Measurements from ENCODE around the gene GRIA2. TPM values are rescaled to one million over a fixed set of nuclear protein-coding genes. Genes with fewer than 3 reads are reported as not detected.

GRIA2 gene
- total and polyA plus RNA-seq, 2 donors (not counting 3 experiments of a cell fraction or from before 2014, with no cell fraction given) = not detected

DNA sequence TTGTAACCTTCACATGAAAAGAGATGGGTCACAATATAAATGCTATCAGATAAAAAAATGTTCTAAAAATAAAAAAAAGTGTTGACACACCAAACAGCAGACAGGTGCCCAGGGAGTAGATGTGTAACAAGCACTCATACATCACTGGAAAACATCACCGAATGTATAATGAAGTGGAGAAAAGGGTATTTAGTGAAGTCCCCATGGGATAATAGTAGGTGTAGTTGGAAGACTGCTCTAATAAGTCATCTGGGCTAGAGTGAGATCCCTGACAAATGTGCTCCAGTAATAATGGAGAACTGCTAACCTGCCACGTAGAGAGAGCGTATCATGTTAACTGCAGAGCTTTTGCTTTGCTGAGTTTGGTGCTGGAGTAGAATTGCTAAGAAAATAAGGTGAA, 152.0 kb downstream of the GRIA2 start:
- Histone ChIP-seq H2AFZ (ENCODE audit: low read depth, low read length) (no peak overlapping the region), H3K36me3 (ENCODE audit: control insufficient read depth in 2 of 2, extremely low read depth in 1 of 2, insufficient read depth in 2 of 2, low read length in 2 of 2) (no peaks in the 10 kb centered on the region), H3K4me1 (ENCODE audit: control insufficient read depth, extremely low read depth, insufficient read depth, low read length) (no peaks in the 10 kb centered on the region), H3K79me2 (ENCODE audit: control insufficient read depth, insufficient read depth, low read length) (no peaks in the 10 kb centered on the region), H4K20me1 (replicated peaks; ENCODE audit: control insufficient read depth, extremely low read depth, insufficient read depth, low read length) (no peaks in the 10 kb centered on the region), H3K4me2 (ENCODE audit: insufficient read depth, low read length) (no peak overlapping the region), H3K9me1 (replicated peaks; ENCODE audit: control insufficient read depth, extremely low read depth, insufficient read depth, low read length) (no peaks in the 10 kb centered on the region), H3K4me3 (replicated peaks in 1 of 3; ENCODE audit: insufficient read depth in 1 of 3, low read depth in 1 of 3, low read length in 3 of 3) (no peak overlapping the region), H3K27ac (ENCODE audit: insufficient read depth, low read depth, low read length) (no peak overlapping the region), H3K9me3 (replicated peaks; ENCODE audit: control insufficient read depth, insufficient read depth, low read length) (no peaks in the 10 kb centered on the region), H3K9ac (replicated peaks; ENCODE audit: extremely low read depth, insufficient read depth, low read length) (no peak overlapping the region), H3K27me3 (ENCODE audit: control insufficient read depth in 2 of 2, insufficient read depth in 2 of 2, low read length in 2 of 2) (no peaks in the 10 kb centered on the region)
- dilution Hi-C loops (cut with MboI; ENCODE audit: extremely low pct_ligation_motif_present, low sequenced_read_pairs) = no loop called here
- BruUV-seq (replicated peaks) = no TSS peak
- intact Hi-C loops (cut with micrococcal nuclease) = no loop called here
- FAIRE-seq = no peak
- no peak for DNase-seq (ENCODE audit: low read depth, low spot score)
- ChIA-PET CTCF (interaction anchor here (1.1 to 1.9 kb wide), 2 partner anchors 10 to 11 kb away, joined by 3 to 5 read pairs; no protein-coding TSS in a partner anchor), POLR2A (no interaction called here)
- TF ChIP-seq FOS (IDR thresholded peaks at IDR 0.05; ENCODE audit: borderline replicate concordance, insufficient read depth, low read length) (no peak), GATA2 (IDR thresholded peaks at IDR 0.05; ENCODE audit: insufficient read depth, insufficient read length, low read depth, low read length) (no peak), POLR2A (IDR thresholded peaks at IDR 0.05; ENCODE audit: low read depth, low read length) (no peak), MYC (IDR thresholded peaks at IDR 0.05; ENCODE audit: low read depth, low read length) (no peak), EZH2 (IDR thresholded peaks at IDR 0.05; ENCODE audit: borderline replicate concordance, low read depth, low read length, severe bottlenecking) (no peak), JUN (IDR thresholded peaks at IDR 0.05; ENCODE audit: borderline replicate concordance, insufficient read depth, insufficient read length, low read depth) (no peak), POLR2AphosphoS5 (IDR thresholded peaks at IDR 0.05; ENCODE audit: insufficient read depth, low read depth, low read length) (no peak)
- TF ChIP-seq, protein P1, sequence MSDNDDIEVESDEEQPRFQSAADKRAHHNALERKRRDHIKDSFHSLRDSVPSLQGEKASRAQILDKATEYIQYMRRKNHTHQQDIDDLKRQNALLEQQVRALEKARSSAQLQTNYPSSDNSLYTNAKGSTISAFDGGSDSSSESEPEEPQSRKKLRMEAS (IDR thresholded peaks at IDR 0.05; ENCODE audit: insufficient read depth, insufficient read length) = no peak
- TF ChIP-seq, protein P2, sequence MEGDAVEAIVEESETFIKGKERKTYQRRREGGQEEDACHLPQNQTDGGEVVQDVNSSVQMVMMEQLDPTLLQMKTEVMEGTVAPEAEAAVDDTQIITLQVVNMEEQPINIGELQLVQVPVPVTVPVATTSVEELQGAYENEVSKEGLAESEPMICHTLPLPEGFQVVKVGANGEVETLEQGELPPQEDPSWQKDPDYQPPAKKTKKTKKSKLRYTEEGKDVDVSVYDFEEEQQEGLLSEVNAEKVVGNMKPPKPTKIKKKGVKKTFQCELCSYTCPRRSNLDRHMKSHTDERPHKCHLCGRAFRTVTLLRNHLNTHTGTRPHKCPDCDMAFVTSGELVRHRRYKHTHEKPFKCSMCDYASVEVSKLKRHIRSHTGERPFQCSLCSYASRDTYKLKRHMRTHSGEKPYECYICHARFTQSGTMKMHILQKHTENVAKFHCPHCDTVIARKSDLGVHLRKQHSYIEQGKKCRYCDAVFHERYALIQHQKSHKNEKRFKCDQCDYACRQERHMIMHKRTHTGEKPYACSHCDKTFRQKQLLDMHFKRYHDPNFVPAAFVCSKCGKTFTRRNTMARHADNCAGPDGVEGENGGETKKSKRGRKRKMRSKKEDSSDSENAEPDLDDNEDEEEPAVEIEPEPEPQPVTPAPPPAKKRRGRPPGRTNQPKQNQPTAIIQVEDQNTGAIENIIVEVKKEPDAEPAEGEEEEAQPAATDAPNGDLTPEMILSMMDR (IDR thresholded peaks at IDR 0.05; ENCODE audit: extremely low read depth in 1 of 2, insufficient read depth in 1 of 2, low read depth in 1 of 2, low read length in 2 of 2) = no peak
